HT1080 (cell line): Measurements from ENCODE around the gene PEX26. TPM values are rescaled to one million over a fixed set of nuclear protein-coding genes. Genes with fewer than 3 reads are reported as not detected.
"Not testable (repeated sequence)": the region's sequence is repeated elsewhere in the genome, so short reads cannot be mapped to it uniquely, and the experiment has no call there.

Source experiments
- DNase-seq: peaks from one replicate; pipeline ENCODE4 v3.0.0-alpha.2; 2015; ENCODE audit warnings: low read depth
- total RNA-seq: library from RNA; depleted of rRNA; stranded (reverse); fragments of >200 nt; shearing (Covaris generic); gene quantifications from 2 replicates; pipeline ENCODE4 v1.2.3, GENCODE V29; 2014

The PEX26 gene
- total RNA-seq, 1 experiment from 2014 or later, result 50.9 TPM

DNA sequence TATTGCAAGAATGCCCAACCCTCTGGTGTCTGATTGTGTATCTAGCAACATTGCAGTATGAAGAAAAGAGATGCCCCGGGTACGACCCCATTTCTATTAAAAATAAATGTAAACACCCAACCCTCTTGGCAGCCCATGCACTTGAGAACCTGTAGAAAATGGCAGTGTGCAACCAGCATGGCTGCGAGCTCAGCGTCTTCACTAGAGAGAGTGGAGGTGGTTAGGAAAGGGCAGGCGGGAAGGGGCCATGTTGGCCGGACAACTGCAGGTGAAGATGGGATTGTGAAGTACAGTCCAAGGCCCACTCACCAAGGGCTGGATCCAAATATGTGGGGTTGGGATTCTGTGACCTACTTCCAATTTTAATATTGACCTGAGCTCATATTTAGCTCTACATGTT, 15.9 kb downstream of the PEX26 start:
- DNase-seq, result no peak

DNA sequence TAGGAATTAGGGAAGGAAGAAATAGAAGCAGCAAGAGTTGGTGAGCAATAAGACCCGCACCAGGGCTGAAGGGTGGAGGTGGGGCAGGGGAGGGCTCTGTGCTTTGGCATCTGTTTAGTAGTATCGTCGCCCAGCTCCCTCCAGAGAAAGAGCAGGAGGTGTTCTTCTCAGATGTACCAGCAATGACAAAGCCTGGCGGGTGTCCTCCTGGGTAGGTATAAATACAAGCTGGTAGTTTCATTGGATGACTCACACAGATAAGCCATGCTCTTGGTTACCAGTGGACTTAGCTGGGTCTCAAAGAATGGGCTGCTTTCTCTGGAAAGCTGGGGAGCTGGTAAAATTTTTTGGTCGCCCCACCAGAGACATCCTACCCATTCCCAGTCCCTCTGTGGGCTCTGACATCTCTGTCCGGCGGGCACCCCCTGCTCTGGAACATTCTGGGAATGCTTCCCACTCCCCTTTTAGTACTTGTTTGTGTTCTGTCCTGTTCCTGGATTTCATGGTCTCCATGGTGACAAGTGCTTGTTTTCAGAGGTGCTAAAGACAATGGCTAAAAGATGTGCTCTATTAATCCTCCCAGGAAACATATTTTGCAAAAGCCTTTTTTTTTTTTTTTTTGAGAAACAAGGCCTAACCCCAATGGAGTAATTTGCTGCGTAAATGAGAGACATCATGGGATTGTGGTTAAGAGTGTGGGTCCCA, 17.5 kb downstream of the PEX26 start:
- peak; percentile 39 for DNase-seq

DNA sequence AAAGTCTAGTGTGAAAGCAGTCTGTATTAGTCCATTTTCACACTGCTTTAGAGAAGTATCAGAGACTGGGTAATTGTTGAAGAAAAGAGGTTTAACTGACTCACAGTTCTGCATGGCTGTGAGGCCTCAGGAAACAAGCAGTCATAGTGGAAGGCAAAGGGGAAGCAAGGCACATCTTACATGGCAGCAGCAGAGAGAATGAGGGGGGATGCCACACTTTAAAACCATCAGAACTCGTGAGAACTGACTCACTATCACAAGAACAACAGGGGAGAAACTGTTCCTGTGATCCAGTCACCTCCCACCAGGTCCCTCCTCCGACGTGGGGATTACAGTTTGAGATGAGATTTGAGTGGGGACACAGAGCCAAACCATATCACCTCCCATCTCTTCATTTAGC, 19.0 kb downstream of the PEX26 start:
- DNase-seq, result no peak

DNA sequence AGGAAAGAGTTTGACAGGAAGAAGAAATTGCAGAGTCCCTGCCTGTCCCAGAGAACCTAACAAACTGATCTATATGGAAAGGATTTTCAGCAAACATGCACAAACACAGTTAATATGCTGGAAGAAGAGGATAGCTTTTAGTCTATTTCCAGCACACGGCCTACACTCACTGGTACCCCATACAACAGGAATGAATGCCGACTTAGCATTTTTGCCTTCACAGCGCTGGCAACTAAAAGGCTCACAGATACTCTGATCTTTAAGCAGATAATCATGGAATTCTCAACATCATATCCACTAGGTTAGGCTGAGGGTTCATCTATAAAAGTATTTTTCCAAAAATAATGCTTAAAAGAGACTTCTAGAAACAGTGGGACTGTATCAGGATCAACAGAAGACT, 23.0 kb downstream of the PEX26 start:
- no peak for DNase-seq

DNA sequence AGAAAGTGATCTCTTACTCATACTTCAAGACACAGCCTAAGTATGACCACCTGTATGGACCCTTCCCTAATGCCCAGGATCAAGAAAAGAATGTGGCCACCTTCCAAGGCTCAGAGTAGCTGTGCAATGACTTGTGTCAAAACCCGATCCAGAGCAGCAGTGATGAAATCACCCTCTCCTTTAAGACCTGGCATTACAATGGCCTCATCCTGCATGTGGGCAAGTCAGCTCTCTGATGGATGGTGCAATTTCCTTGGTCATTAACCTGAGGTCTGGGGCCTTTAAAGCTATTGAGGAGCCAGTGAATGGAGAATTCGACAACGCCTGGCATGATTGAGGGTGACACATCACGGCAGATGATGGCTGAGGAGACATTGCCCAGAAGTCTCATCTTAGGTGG, 23.7 kb downstream of the PEX26 start:
- DNase-seq, result no peak

DNA sequence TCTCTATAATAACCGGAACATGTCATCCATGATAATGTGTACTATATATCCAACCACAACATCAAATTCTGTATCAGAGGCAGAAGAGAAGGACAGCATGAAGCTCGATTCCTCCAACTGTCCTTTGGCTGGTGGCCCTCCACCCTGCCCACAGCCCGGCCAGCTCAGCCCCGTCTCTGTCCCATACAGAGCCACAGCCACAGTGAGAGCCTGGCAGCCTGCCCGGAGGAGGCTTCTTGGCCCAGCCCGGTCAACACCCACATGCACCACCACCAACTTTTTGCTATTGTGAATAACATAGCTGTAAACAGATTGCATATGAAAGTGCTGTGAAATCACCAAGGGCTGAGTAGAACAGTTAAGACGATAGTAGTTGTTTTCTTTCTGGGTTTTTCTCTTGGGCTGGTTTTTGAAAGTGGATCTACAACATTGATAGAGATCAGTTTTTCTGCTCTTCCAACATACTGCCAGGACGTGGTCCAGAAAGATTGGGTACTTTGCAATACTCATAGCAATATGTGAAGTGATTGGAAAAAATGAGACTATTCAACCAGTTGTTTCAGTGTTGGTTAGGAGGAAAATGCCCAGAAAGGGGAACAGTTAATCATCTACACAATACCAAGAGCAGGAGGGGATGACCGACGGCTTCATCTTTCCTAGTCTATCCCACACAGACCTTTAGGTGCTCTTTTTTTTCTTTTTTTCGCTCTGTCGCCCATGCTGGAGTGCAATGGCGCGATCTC, 25.9 kb downstream of the PEX26 start:
- no peak for DNase-seq

DNA sequence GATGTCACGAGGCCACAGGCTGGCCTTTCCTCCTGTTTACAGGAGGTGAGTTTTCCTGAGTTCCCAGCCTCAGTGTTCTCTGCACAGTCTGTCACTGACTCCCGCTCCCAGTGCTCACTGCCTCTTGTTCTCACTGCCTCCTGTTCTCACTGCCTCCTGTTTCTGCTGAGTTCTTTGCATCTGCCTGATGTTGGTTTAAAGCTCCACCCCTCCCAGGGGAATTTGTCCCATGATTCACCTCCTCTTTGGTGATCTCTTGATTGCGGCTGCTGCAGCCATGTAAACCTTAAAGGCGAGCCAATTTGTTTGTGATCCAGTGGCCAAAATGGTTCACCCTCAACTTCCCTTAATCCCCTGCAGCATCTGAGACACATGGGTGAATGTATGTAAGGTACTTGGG, 26.8 kb downstream of the PEX26 start:
- DNase-seq, result no peak

DNA sequence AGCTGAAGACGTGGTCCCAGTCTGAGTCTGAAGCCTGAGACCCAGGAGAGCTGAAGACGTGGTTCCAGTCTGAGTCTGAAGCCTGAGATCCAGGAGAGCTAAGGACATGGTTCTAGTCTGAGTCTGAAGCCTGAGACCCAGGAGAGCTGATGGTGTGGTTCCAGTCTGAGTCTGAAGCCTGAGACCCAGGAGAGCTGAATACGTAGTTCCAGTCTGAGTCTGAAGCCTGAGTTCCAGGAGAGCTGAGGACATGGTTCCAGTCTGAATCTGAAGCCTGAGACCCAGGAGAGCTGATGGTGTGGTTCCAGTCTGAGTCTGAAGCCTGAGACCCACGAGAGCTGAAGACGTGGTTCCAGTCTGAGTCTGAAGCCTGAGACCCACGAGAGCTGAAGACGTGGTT, 28.2 kb downstream of the PEX26 start:
- not testable (repeated sequence) for DNase-seq

DNA sequence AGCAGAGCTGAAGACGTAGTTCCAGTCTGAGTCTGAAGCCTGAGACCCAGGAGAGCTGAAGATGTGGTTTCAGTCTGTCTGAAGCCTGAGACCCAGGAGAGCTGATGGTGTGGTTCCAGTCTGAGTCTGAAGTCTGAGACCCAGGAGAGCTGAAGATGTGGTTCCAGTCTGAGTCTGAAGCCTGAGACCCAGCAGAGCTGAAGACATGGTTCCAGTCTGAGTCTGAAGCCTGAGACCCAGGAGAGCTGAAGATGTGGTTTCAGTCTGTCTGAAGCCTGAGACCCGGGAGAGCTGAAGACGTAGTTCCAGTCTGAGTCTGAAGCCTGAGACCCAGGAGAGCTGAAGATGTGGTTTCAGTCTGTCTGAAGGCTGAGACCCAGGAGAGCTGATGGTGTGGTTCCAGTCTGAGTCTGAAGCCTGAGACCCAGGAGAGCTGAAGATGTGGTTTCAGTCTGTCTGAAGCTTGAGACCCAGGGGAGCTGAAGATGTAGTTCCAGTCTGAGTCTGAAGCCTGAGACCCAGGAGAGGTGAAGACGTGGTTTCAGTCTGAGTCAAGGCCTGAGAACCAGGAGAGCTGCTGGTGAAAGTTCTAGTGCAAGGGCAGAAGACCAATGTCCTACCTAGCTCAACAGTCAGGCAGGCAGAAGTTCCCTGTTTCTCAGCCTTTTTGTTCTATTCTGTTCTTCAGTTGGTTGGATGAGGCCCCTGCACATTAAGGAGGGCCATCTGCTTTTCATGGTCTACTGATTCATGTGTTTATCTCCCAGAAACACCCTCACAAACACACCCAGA, 29.0 kb downstream of the PEX26 start:
- DNase-seq, result not testable (repeated sequence)

DNA sequence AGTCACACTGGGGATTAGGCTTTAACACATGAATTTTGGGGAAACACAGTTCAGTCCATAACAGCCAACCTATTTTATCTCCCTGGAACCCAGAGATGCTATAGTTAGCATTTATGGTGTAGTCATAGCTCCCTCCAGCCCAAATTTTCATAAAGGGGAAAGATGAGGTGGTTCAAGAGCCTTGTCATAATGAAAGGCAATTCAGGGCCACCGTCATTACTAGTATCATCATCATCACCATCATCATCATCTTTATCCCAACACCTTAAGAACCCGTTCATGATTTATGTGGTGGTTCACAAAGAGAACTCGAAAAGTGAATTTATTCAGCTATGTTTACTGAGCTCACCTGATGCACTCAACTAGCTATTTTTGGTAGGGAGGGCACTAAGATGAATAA, 30.4 kb downstream of the PEX26 start:
- no peak for DNase-seq

DNA sequence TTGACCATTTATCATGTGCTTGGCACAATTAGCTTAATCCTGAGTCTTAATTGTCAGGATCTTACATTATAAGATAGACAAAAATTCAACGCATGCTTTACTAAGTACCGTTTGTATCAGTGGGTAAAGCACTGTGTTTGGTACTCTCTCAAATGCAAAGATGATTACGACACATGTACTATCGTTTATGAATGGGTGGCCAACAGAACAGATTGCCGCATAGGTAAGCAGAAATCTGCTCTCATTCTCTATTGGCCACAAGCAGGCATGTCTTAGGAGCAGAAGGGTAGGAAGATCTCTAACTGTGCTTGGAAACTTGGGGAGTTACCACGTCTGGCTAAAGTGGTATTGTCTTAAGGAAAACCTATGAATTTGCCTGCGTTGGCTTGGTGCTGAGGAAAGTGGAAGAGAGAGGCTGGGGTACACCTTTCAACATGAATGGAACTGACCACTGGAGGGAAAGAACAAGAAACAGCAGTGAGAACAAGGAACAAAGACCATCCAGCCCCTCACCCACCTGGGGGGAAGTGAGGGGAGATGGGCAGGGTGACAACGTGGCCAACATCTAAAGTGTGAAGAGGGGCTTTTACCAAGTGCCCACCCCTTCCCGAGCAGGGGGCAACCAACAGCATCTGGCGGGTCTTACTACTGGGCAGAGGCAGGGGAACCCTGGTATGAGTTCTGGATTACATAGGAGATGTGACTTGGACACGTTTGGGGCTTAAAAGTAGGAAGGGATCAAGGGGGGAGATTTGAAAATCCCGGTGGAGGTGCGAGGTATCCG, 31.8 kb downstream of the PEX26 start:
- no peak for DNase-seq

DNA sequence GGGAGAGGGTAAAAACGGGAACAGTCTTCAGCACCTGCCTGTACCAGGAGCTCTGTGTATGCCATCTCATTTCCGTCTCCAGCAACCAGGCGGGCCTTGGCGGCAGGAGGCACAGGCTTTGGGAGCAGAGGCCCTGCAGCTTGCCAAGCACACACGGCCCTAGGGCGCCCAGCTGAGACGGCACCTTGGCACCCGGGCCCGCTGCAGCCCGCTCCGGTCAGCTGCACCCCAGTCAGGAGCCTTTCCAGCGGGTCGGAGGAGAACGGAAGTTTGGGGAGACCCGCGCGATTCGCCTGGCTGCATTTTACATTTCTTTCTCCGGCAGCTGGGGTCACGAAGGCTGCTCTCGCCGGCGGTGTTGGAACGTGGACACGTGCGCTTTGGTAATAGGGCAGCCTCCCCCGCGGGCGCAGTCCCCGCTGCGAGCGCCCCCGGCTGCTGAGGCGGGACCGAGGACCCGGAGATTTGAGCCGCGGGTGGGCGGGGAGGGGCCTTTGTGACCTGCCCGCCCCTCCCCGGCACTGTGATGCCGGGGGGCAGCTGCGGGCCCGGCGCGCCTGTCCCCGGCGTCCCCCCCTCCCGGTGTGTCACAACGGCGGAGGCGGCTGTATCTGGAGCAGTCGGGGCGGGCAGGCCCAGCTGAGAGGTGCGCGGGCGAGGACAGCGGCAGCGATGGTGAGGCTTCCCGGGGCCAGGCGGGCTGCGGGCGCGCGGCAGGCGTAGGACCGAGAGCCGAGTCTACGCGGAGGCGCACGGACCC, 32.6 kb downstream of the PEX26 start, which contains the start of gene TUBA8:
Gene TUBA8 (plus strand): TSS at position 616 of the 760 bp plus-strand sequence. CDS start 57 bp downstream, at position 673.
- no peak for DNase-seq

DNA sequence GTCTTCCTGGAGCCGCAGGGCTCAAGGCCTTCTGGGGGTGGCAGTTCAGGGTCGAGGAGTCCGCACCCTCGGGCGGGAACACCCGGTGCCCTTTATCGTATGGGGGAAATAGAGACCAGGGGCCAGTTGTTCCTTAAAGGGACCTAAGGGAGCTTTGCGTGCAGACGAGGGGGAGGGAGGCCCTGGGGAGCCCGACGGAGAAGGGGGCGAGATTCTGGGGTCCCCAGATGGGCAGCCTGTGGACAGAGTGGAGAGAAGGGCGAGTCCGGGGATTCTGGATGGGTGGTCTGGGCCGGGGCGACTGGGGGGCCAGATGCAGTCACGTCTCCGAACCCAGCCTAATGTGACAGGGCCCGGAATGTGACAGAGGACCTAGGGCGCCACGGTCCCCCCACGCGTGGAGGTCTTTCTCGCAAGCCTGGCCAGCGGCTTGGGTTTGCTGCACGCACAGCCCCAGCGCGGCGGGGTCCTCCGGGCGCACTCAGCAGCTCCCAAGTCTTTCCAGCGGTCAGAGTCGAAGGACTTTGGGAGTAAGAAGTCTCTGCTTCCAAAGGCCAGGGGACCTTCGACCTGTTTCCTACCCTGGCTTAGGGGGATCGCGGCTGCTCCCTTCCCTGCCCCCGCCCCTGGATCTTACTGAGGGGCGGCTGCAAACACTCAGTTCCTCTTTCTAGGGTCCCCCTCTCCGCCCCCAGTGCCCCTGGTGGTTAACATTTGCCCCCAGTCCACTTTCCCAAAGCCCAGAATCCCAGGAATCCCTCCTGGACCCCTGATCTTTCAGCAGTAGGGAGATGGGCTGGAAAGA, 33.4 kb downstream of the PEX26 start:
- DNase-seq, result no peak

DNA sequence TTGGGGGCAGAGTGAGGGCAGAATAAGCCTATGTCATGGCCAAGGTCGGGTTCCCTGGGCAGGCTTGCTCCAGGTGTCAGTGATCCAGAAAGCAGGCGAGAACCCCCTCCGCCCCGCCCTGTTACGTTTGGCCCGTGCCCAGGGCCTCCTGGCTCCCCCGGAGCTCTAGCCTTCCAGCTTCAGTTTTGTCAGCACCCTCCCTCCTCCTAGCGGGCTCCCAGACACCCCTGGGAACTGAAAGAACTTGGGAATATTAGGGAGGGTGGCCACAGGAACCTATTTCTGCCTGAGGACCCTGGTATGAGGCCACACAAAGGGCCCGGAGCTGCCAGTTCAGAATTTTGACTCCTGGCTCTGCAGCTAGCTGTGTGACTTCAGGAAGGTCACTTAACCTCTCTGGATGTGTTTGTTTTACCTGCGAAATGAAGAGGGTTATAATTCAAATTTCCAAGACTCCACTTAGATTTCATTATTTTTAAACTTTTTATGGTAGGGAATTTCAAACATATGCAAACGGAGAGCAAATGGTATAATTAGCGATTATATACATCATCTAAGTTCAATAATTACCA, 34.1 kb downstream of the PEX26 start:
- DNase-seq, result no peak

DNA sequence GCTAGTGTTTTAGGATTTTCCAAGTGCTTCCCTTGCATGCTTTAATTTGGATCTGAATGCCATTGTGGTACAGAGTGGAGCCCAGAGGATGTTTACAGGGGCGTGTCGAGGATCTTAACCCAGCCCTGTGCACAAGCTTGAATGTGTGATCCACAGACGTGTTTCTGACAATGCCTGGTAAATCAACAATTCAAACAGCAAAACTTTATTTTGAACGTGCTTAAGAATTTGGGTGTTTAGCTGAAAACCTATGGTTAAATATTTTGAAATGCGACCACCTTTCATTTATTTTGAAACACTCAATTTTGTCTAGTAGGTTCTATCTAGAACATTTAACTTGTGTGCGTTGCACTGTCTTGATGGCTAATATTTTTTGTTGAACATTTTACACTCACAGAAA, 34.6 kb downstream of the PEX26 start:
- no peak for DNase-seq

DNA sequence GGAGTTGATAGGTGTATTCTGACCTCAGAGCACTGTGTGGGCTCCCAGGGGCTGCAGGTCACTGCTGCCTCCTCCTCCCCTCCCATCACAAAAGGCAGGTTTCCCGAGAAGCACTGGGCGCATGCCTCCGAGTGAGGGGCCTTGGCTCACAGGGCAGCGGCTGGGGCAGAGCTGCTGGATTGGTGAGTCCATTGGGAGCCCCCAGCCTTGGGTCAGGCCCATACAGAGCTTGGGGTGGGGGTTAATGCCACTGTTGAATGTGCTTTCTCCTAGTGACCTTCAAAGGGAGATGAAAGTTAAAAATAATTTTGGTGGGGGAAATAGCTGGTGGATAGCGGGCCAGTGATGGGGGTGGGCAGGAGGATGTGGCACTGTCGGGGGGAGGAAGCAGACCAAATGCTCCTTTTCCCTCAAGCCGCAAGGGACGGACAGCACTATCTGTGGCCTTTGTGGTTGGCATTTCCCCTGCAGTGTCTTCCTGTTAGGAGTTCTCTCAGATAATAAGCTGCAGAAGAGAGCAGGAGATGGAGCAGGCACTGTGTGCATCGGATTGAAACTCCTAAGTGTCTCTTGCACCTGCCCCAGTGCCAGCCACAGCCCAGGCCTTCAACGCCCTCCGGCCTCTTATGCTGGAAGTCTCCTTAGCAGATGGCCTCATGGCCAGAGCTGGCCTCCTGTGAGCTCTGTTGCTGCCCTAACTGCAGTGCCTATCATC, 36.0 kb downstream of the PEX26 start:
- no peak for DNase-seq

DNA sequence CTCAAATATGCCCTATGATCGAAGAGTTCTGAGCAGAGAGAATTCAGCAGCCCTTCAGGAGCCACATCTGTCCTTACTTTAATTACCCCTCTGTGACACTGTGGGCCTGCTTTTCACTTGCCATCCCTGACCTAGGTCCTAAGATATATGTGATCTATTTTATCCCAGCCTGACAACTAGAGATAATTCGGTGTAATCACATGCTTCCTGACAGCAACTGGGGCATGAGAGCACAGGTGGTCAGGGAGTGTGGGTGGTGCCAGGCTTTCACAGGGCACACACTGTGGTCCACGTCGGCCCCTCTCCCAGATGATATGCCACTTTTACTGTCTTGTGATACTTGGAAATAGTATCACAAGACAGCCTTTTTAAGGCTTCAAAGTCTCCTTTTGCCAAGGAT, 36.7 kb downstream of the PEX26 start:
- no peak for DNase-seq

DNA sequence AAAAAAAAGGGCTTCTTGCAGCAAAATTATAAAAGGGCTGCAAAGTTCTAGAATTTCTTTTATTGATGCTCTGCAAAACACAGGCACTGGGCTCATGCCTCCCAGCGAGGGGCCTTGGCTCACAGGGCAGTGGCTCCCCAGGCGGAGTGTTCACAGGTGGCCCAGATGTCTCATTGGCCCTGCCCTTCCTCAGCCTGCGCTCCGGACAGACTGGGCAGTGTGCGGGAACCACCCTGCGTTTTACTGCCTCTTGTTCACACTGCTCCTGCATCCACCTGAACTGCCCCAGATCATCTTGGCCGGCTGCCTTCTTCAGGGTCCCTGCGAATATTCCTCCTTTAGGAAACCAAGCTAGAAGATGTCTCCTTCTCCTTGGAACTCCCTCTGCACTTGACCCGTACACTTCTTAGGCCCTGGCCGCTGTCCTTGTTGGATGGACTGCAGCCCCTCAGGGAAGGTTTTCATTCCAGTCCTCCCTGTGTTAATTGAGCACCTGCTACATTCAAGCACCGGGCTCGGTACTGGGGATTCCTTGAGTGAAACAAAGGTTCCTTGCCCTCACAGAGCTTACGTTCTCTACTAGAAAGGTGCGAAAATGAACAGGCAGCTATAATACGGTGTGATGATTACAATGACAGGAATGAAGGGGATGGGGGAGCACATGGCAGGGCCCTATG, 37.3 kb downstream of the PEX26 start:
- DNase-seq, result no peak
